K562 (cell line): ENCODE measurements around the gene COLQ. TPM values are rescaled to one million over a fixed set of nuclear protein-coding genes. Genes with fewer than 3 reads are reported as not detected.

Experiments used
- ATAC-seq: fragments of 200-7000 bp; cut with Tn5 transposase; 3 replicates; pipeline ENCODE4 v1.9.1; 2020; ENCODE audit warnings: moderate library complexity
- BruUV-seq: library from RNA; stranded (reverse); fragments of 400-500 nt; replicated peaks from 2 replicates; lab custom pipeline; 2021; lab: Mats Ljungman, UMichigan
- CTCF ChIA-PET: fragments of 300-600 bp; formaldehyde crosslinking; extraction: SDS; loops from one replicate; lab custom pipeline; 2021; ENCODE audit warnings: low intra/inter-chr PET ratio; lab: Yijun Ruan, JAX
- POLR2A ChIA-PET: fragments of 300-600, 350-650 bp; sonication (Branson Sonifier 250); formaldehyde crosslinking; extraction: SDS; loops from one replicate; lab custom pipeline; 2021; ENCODE audit warnings: antibody characterized with exemption, inconsistent platforms; lab: Yijun Ruan, JAX
- DNase-seq, 4 experiments: peaks; one replicate each; pipeline versions ENCODE4 v3.0.0 to v3.0.0-alpha.2; 2011 to 2018; ENCODE audit warnings: low spot score in 3 of 4, mixed read lengths in 3 of 4; ENCODE audit errors: extremely low read depth in 1 of 4
- FAIRE-seq: peaks from 2 replicates; lab custom pipeline; 2011; peaks lifted over from hg19 to GRCh38; lab: Jason Lieb, UNC
- H2AFZ ChIP-seq: 2 replicates; pipeline ENCODE4 v1.6.0; 2011; ENCODE audit warnings: low read depth, low read length, control low read depth, inconsistent platforms
- H3K27ac ChIP-seq: fragments of 200-600 bp; 3 replicates; pipeline ENCODE4 v1.8.0; 2011; ENCODE audit warnings: low read depth, mild to moderate bottlenecking, control low read depth, inconsistent platforms, low read length, moderate library complexity, mixed read lengths; ENCODE audit errors: extremely low read depth
- H3K27me3 ChIP-seq, 2 experiments: fragments of 300-600 bp in 1 of 2; 2 replicates in 1 of 2; 3 replicates in 1 of 2; pipeline versions ENCODE4 v1.6.0 to v1.8.0; 2011; ENCODE audit warnings: inconsistent platforms in 2 of 2, low read length in 2 of 2, mild to moderate bottlenecking in 1 of 2, mixed read lengths in 1 of 2, moderate library complexity in 1 of 2; ENCODE audit not compliant: control insufficient read depth in 2 of 2, insufficient read depth in 2 of 2
- H3K36me3 ChIP-seq: fragments of 300-600 bp; 3 replicates; pipeline ENCODE4 v1.8.0; 2011; ENCODE audit warnings: mild to moderate bottlenecking, low read length, inconsistent platforms; ENCODE audit not compliant: control insufficient read depth, insufficient read depth
- H3K4me1 ChIP-seq, 2 experiments: fragments of 200-600 bp in 1 of 2; replicated peaks in 1 of 2; 2 replicates in 1 of 2; 3 replicates in 1 of 2; pipeline versions ENCODE4 v1.5.1 to v1.8.0; 2011; ENCODE audit warnings: inconsistent platforms in 2 of 2, low read length in 2 of 2, mild to moderate bottlenecking in 1 of 2, mixed read lengths in 1 of 2, moderate library complexity in 1 of 2; ENCODE audit not compliant: control insufficient read depth in 2 of 2, insufficient read depth in 2 of 2
- H3K4me2 ChIP-seq: 2 replicates; pipeline ENCODE4 v1.6.1; 2011; ENCODE audit warnings: low read length, control low read depth, inconsistent platforms, mixed read lengths; ENCODE audit not compliant: insufficient read depth
- H3K4me3 ChIP-seq: fragments of 200-600 bp; sonication (generic), shearing (Covaris generic); 2 replicates; pipeline ENCODE4 v1.5.1; 2016; ENCODE audit warnings: control low read depth, inconsistent platforms
- H3K79me2 ChIP-seq: fragments of 200-600 bp; 3 replicates; pipeline ENCODE4 v1.8.0; 2011; ENCODE audit warnings: low read length, inconsistent platforms; ENCODE audit not compliant: control insufficient read depth, insufficient read depth
- H3K9ac ChIP-seq, 2 experiments: 2 replicates each; pipeline versions ENCODE4 v1.6.0 to v1.6.1; 2011; ENCODE audit warnings: low read depth in 2 of 2, low read length in 2 of 2, control low read depth in 1 of 2, inconsistent platforms in 1 of 2, mild to moderate bottlenecking in 1 of 2, mixed read lengths in 1 of 2; ENCODE audit not compliant: insufficient read depth in 1 of 2
- H3K9me1 ChIP-seq: one replicate; pipeline ENCODE4 v1.6.0; 2011; ENCODE audit warnings: inconsistent platforms, mild to moderate bottlenecking, low read length, moderate library complexity; ENCODE audit not compliant: control insufficient read depth, insufficient read depth
- H3K9me3 ChIP-seq: replicated peaks from 2 replicates; pipeline ENCODE4 v1.5.1; 2011; ENCODE audit warnings: low read depth, low read length, inconsistent platforms; ENCODE audit not compliant: control insufficient read depth, insufficient read depth
- H4K20me1 ChIP-seq: replicated peaks from 2 replicates; pipeline ENCODE4 v1.6.1; 2011; ENCODE audit warnings: low read length, inconsistent platforms, mixed read lengths; ENCODE audit not compliant: control insufficient read depth, insufficient read depth
- ATF1 ChIP-seq, 2 experiments: fragments of 450-650 bp in 1 of 2; IDR thresholded peaks; 2 replicates each; pipeline ENCODE4 v1.6.1; 2016; ENCODE audit warnings: missing compliant biosample characterization in 1 of 2, missing genetic modification characterization in 1 of 2
- BDP1 ChIP-seq: IDR thresholded peaks from 3 replicates; pipeline ENCODE4 v1.6.1; 2011; ENCODE audit not compliant: insufficient read length, insufficient read depth
- CC2D1A ChIP-seq: fragments of 450-650 bp; IDR thresholded peaks from 2 replicates; pipeline ENCODE4 v1.6.1; 2017; ENCODE audit warnings: mild to moderate bottlenecking
- FOS ChIP-seq: IDR thresholded peaks from 3 replicates; pipeline ENCODE4 v1.6.1; 2011; ENCODE audit not compliant: insufficient read length; ENCODE audit errors: extremely low read depth
- GATAD2B ChIP-seq: fragments of 450-650 bp; IDR thresholded peaks from 2 replicates; pipeline ENCODE4 v1.6.1; 2017; ENCODE audit warnings: mild to moderate bottlenecking, borderline replicate concordance
- JUND ChIP-seq, 2 experiments: IDR thresholded peaks; 2 replicates in 1 of 2; 3 replicates in 1 of 2; pipeline ENCODE4 v1.6.1; 2011; ENCODE audit warnings: borderline replicate concordance in 2 of 2, low read depth in 2 of 2, low read length in 2 of 2, improper control_type of control experiment in 1 of 2, missing biosample characterization in 1 of 2, missing genetic modification characterization in 1 of 2, missing genetic modification reagents in 1 of 2
- LARP7 ChIP-seq: fragments of 450-650 bp; IDR thresholded peaks from 2 replicates; pipeline ENCODE4 v1.6.1; 2016
- MAFG ChIP-seq: fragments of 450-650 bp; conservative IDR thresholded peaks from 2 replicates; pipeline ENCODE4 v1.6.1; 2016; ENCODE audit warnings: missing genetic modification characterization, missing compliant biosample characterization
- MEIS2 ChIP-seq: fragments of 450-650 bp; IDR thresholded peaks from 2 replicates; pipeline ENCODE4 v1.6.1; 2014; ENCODE audit warnings: mild to moderate bottlenecking; ENCODE audit not compliant: partially characterized antibody
- NCOA2 ChIP-seq, 2 experiments: fragments of 450-650 bp; IDR thresholded peaks; 2 replicates each; pipeline ENCODE4 v1.6.1; 2018; ENCODE audit warnings: mild to moderate bottlenecking in 2 of 2, moderate library complexity in 1 of 2; ENCODE audit not compliant: partially characterized antibody in 2 of 2
- TRIM24 ChIP-seq, 2 experiments: fragments of 450-650 bp; IDR thresholded peaks; 2 replicates each; pipeline ENCODE4 v1.6.1; 2016
- ZFX ChIP-seq: sonication (generic); formaldehyde crosslinking; IDR thresholded peaks from 2 replicates; pipeline ENCODE4 v1.8.0; 2022; ENCODE audit warnings: mild to moderate bottlenecking, missing genetic modification reagents, moderate library complexity
- ZNF263 ChIP-seq: sonication (generic); formaldehyde crosslinking; IDR thresholded peaks from 2 replicates; pipeline ENCODE4 v1.8.0; 2022; ENCODE audit warnings: mild to moderate bottlenecking, missing genetic modification reagents, borderline replicate concordance
- ZNF324 ChIP-seq: fragments of 250-450 bp; sonication (Bioruptor Pico); IDR thresholded peaks from 2 replicates; pipeline ENCODE4 v1.4.0; 2020; ENCODE audit warnings: mild to moderate bottlenecking
- WGBS: fragments of 100-300 bp; shearing (Covaris generic); methylation state at CpG from one replicate; pipeline ENCODE4 v1.1.6; 2016; ENCODE audit warnings: low coverage, mixed read lengths; ENCODE audit not compliant: insufficient coverage; ENCODE audit errors: missing lambda C conversion rate; 5-methylcytosine and 5-hydroxymethylcytosine counted together
- in situ Hi-C: fragments of 300-500 bp; cut with MboI; formaldehyde crosslinking; loops from 4 replicates; pipeline ENCODE4 v1.15.0; 2018; ENCODE audit warnings: inconsistent platforms, mixed read lengths
- intact Hi-C: fragments of 100-400 bp; cut with micrococcal nuclease; formaldehyde crosslinking; loops from 2 replicates; pipeline ENCODE4 v1.14.2; 2022
- polyA plus RNA-seq, 8 experiments: library from polyadenylated mRNA; depleted of rRNA in 4 of 8; stranded (reverse) in 5 of 8; unstranded in 3 of 8; fragments of >200 nt; fragmentation: Nextera tagmentation in 2 of 8; fragmentation: Illumina TruSeq in 1 of 8; extraction: Ambion mirVana in 2 of 8; extraction: Trizol in 1 of 8; gene quantifications; 2 replicates each; pipeline versions ENCODE4 v1.2.1 to v1.2.3, GENCODE V29; 2011 to 2014; ENCODE audit warnings: inconsistent platforms in 1 of 8, missing spikeins in 1 of 8
- total RNA-seq, 7 experiments: library from RNA; depleted of rRNA in 6 of 7; stranded (reverse); fragments of >200 nt in 6 of 7; fragmentation: Illumina TruSeq in 2 of 7; extraction: Trizol in 2 of 7; gene quantifications; 2 replicates each; pipeline versions ENCODE4 v1.2.1 to v1.2.3, GENCODE V29; 2011 to 2021; ENCODE audit warnings: low replicate concordance in 1 of 7
- TF ChIP-seq, protein P1 (sequence below): sonication (generic); formaldehyde crosslinking; IDR thresholded peaks from 2 replicates; pipeline ENCODE4 v1.8.1; 2023; ENCODE audit warnings: mild to moderate bottlenecking, missing genetic modification reagents

Gene COLQ
- total and polyA plus RNA-seq, 9 of the 15 experiments (the other 6 are each of a cell fraction or from before 2014, with no cell fraction given) = 0.04 to 0.36 (median 0.27) TPM; not detected in 4

DNA sequence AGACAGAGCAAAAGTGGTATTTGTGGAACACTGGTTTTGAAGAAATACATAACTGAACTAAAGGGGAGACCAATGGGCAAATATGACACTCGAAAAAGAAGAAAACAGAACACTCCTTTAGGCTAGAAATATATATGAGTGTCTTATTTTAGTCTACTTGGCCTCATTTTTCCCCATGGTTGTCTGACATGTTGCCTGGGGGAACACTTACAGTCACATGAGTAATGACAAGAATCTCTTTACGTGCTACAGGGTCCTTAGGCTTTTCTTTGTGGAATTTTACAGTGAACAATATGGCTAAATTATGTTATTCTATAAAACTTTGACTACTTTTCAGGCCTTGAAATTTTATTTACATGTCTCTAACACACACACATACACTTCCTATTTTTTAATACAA lies 111.7 kb downstream of the COLQ start:
- H3K27ac ChIP-seq = no peak overlapping the region
- CTCF ChIA-PET = interaction anchor here (0.9 kb wide), 1 partner anchor 141 kb away, joined by 4 read pairs; no protein-coding TSS in a partner anchor
- H4K20me1 ChIP-seq = no peaks in the 10 kb centered on the region
- no peaks in the 10 kb centered on the region for H3K9me3 ChIP-seq
- peaks cover 32% of the 10 kb centered on the region; the same call in 2 of the 3 replicates for H3K36me3 ChIP-seq
- BruUV-seq = no TSS peak
- no peaks in the 10 kb centered on the region for H3K79me2 ChIP-seq
- no peak overlapping the region for H3K9ac ChIP-seq
- DNase-seq = no peak
- in situ Hi-C loops = no loop called here
- no peak overlapping the region for H3K4me2 ChIP-seq
- WGBS = 69% methylated on average over 2 of the region's 2 CpGs
- no peaks in the 10 kb centered on the region for H3K4me1 ChIP-seq
- no peak for FAIRE-seq
- no peak overlapping the region for H3K4me3 ChIP-seq
- POLR2A ChIA-PET = no interaction called here
- H3K9me1 ChIP-seq = no peaks in the 10 kb centered on the region
- intact Hi-C loops = loop anchor here (5.0 kb wide), 1 partner anchor 482 kb away; no protein-coding TSS in a partner anchor
- H3K27me3 ChIP-seq = no peaks in the 10 kb centered on the region
- ATAC-seq = no peak
- no peak overlapping the region for H2AFZ ChIP-seq
- TF ChIP-seq TRIM24 (IDR thresholded peaks at IDR 0.05) (no peak), GATAD2B (no peak), FOS (no peak), ZFX (no peak), ZNF324 (CRISPR knock-in tag) (no peak), JUND (IDR thresholded peaks at IDR 0.05; ENCODE audit: borderline replicate concordance, low read depth, low read length) (no peak), JUND (tag; IDR thresholded peaks at IDR 0.05; ENCODE audit: borderline replicate concordance, low read depth, low read length) (no peak)

DNA sequence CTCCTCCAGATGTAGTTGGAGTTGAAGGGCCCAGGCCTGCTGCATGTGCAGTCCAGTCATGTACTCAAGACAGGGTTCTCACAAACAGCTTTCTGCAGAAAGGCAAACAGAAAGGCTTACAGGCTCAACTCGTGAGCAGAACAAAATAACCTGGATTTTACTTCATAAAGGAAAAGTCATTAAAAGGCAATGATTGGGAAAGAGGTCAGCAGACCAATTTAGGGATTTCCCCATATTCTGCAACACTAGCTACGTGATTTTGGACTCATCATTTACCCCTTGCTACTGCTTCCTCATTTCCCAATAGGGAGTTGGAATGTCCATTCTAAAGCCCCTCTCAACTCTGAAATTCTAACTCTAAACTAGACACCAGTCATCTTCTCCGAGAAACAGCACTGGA lies 112.3 kb downstream of the COLQ start:
- Histone ChIP-seq H3K4me3 (no peak overlapping the region), H3K27me3 (no peaks in the 10 kb centered on the region), H4K20me1 (no peaks in the 10 kb centered on the region), H3K4me1 (no peaks in the 10 kb centered on the region), H2AFZ (no peak overlapping the region), H3K9me1 (no peaks in the 10 kb centered on the region), H3K27ac (no peak overlapping the region), H3K36me3 (peaks cover 28% of the 10 kb centered on the region; the same call in 2 of the 3 replicates), H3K9ac (no peak overlapping the region), H3K9me3 (no peaks in the 10 kb centered on the region)
- in situ Hi-C loops (no loop called here), intact Hi-C loops (loop anchor here (5.0 kb wide), 1 partner anchor 482 kb away; no protein-coding TSS in a partner anchor)
- no TSS peak for BruUV-seq
- no peak for ATAC-seq
- TF ChIP-seq NCOA2 (IDR thresholded peaks at IDR 0.05; ENCODE audit: partially characterized antibody in 2 of 2) = no peak
- no peak for TF ChIP-seq ZNF263 (CRISPR knock-in tag)
- TF ChIP-seq, protein P1, sequence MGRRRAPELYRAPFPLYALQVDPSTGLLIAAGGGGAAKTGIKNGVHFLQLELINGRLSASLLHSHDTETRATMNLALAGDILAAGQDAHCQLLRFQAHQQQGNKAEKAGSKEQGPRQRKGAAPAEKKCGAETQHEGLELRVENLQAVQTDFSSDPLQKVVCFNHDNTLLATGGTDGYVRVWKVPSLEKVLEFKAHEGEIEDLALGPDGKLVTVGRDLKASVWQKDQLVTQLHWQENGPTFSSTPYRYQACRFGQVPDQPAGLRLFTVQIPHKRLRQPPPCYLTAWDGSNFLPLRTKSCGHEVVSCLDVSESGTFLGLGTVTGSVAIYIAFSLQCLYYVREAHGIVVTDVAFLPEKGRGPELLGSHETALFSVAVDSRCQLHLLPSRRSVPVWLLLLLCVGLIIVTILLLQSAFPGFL (CRISPR knock-in tag) = no peak
- TF ChIP-seq MAFG = no peak
- no peak for TF ChIP-seq CC2D1A
- no peak for TF ChIP-seq ATF1 (CRISPR knock-in tag; IDR thresholded peaks at IDR 0.05)
- no peak for TF ChIP-seq ATF1 (tag; IDR thresholded peaks at IDR 0.05)
- TF ChIP-seq LARP7 = no peak
- no peak for TF ChIP-seq MEIS2
- no peak for TF ChIP-seq BDP1
- TF ChIP-seq, all 486 proteins: peak for 0
- no peak for FAIRE-seq
- no peak for DNase-seq
- CTCF ChIA-PET = interaction anchor here (0.9 kb wide), 1 partner anchor 140 kb away, joined by 4 read pairs; no protein-coding TSS in a partner anchor
- POLR2A ChIA-PET = interaction anchor here (0.5 kb wide), 1 partner anchor 302 kb away, joined by 3 read pairs; no protein-coding TSS in a partner anchor
- Histone ChIP-seq H3K4me2 (no peak overlapping the region), H3K79me2 (no peaks in the 10 kb centered on the region)
- WGBS = 77% methylated on average over 3 of the region's 3 CpGs
